NB4 (cell line): Measurements from ENCODE around the gene SCG5.

ENCODE experiments used
- DNase-seq: peaks from one replicate; pipeline ENCODE4 v3.0.0; 2010; ENCODE audit warnings: low read depth
- H3K4me3 ChIP-seq: one replicate; pipeline ENCODE4 v1.5.1; 2011; ENCODE audit warnings: mild to moderate bottlenecking, low read depth, low read length, moderate library complexity
- CTCF ChIP-seq: IDR thresholded peaks from one replicate; pipeline ENCODE4 v1.5.1; 2012; ENCODE audit warnings: low read depth, low read length
- MAX ChIP-seq: IDR thresholded peaks from 2 replicates; pipeline ENCODE4 v1.6.1; 2011; ENCODE audit warnings: low read depth, low read length
- MYC ChIP-seq: IDR thresholded peaks from 2 replicates; pipeline ENCODE4 v1.6.1; 2011; ENCODE audit warnings: low read depth, low read length
- POLR2A ChIP-seq: IDR thresholded peaks from 2 replicates; pipeline ENCODE4 v1.6.1; 2011; ENCODE audit warnings: mild to moderate bottlenecking; ENCODE audit not compliant: insufficient read length; ENCODE audit errors: extremely low read depth

The SCG5 gene

GRCh38 chr15:32691689-32692038 is 50.2 kb downstream of the SCG5 start:
- no peak for DNase-seq
- H3K4me3 ChIP-seq = no peak overlapping the region
- TF ChIP-seq POLR2A (no peak), CTCF (no peak), MAX (no peak), MYC (no peak)

- H3K4me3 ChIP-seq = no peak overlapping the region
- no peak for DNase-seq
- TF ChIP-seq CTCF (no peak), MAX (no peak), POLR2A (no peak), MYC (no peak)
Measured at GRCh38 chr15:32692286-32692685, 50.8 kb downstream of the SCG5 start.

- TF ChIP-seq CTCF (no peak), MYC (no peak), MAX (no peak), POLR2A (no peak)
Measured at GRCh38 chr15:32694222-32694983, 52.9 kb downstream of the SCG5 start.

GRCh38 chr15:32698773-32699390 is 57.4 kb downstream of the SCG5 start:
- H3K4me3 ChIP-seq = no peak overlapping the region
- no peak for TF ChIP-seq POLR2A
- TF ChIP-seq MAX = no peak
- TF ChIP-seq MYC = no peak
- DNase-seq = no peak

More at GRCh38 chr15:32694222-32694983, 52.9 kb downstream of the SCG5 start:
- no peak for DNase-seq
- no peak overlapping the region for H3K4me3 ChIP-seq

GRCh38 chr15:32700501-32701150 is 59.1 kb downstream of the SCG5 start:
- H3K4me3 ChIP-seq = no peak overlapping the region
- TF ChIP-seq MAX = no peak
- no peak for TF ChIP-seq MYC
- TF ChIP-seq CTCF = no peak
- TF ChIP-seq POLR2A = no peak
- DNase-seq = no peak

- H3K4me3 ChIP-seq = no peak overlapping the region
- TF ChIP-seq MAX (no peak), POLR2A (no peak), CTCF (no peak), MYC (no peak)
Measured at GRCh38 chr15:32701863-32702262, 60.4 kb downstream of the SCG5 start.

More at GRCh38 chr15:32701863-32702262, 60.4 kb downstream of the SCG5 start:
- DNase-seq = no peak
